Right lobe of liver (tissue), 6 donors: ENCODE results near the gene STK17B. TPM values are rescaled to one million over a fixed set of nuclear protein-coding genes. Genes with fewer than 3 reads are reported as not detected.

Experiments
- ATAC-seq, 4 donors: fragments of 200-7000 bp; cut with Tn5 transposase; one replicate each; pipeline ENCODE4 v1.9.1; 2020; ENCODE audit warnings: mild to moderate bottlenecking in 4 of 4, moderate library complexity in 4 of 4
- DNase-seq, 3 donors: peaks; one replicate each; pipeline ENCODE4 v3.0.0-alpha.2; 2020
- H3K27ac ChIP-seq, 3 donors: fragments of 200-600 bp; one replicate each; pipeline ENCODE4 v1.8.0; 2022
- H3K27me3 ChIP-seq, 2 donors: fragments of 200-600 bp; one replicate each; pipeline ENCODE4 v1.8.0; 2022
- H3K36me3 ChIP-seq, 4 donors: fragments of 200-600 bp; sonication (generic) in 1 of 4; one replicate each; pipeline versions ENCODE4 v1.5.1 to v1.8.0; 2017 to 2022; ENCODE audit warnings: control low read depth in 1 of 4
- H3K4me1 ChIP-seq, 4 donors: fragments of 200-600 bp; sonication (generic) in 1 of 4; one replicate each; pipeline versions ENCODE4 v1.5.1 to v1.8.0; 2017 to 2022; ENCODE audit warnings: control low read depth in 1 of 4
- H3K4me3 ChIP-seq, 3 donors: fragments of 200-600 bp; one replicate each; pipeline ENCODE4 v1.8.0; 2022
- H3K9me3 ChIP-seq, 4 donors: fragments of 200-600 bp; sonication (generic) in 1 of 4; one replicate each; pipeline versions ENCODE4 v1.5.1 to v1.8.0; 2017 to 2022; ENCODE audit warnings: control low read depth in 1 of 4
- CTCF ChIP-seq, 4 donors: fragments of 200-600 bp in 3 of 4; fragments of 450-650 bp in 1 of 4; IDR thresholded peaks; one replicate each; pipeline versions ENCODE4 v1.5.1 to v1.8.0; 2016 to 2022; ENCODE audit warnings: antibody characterized with exemption in 4 of 4, mild to moderate bottlenecking in 2 of 4
- POLR2A ChIP-seq: fragments of 450-650 bp; IDR thresholded peaks from one replicate; pipeline ENCODE4 v1.6.1; 2017; ENCODE audit warnings: antibody characterized with exemption, mild to moderate bottlenecking
- WGBS: methylation state at CpG from one replicate; pipeline ENCODE4 v1.1.6; 2018; ENCODE audit warnings: low coverage, low lambda C conversion rate; ENCODE audit not compliant: insufficient coverage; ENCODE audit errors: missing lambda C conversion rate; 5-methylcytosine and 5-hydroxymethylcytosine counted together
- intact Hi-C, 2 donors: fragments of 100-400 bp; cut with DNase I; formaldehyde crosslinking; loops; one replicate each; pipeline versions ENCODE4 v1.11.2 to v1.14.1; 2022
- total RNA-seq, 6 experiments: library from RNA; depleted of rRNA in 2 of 6; stranded (reverse); fragments of >200 nt in 2 of 6; fragmentation: NEBNext Ultra II Directional in 3 of 6; extraction: Animal tissue kit (Norgen Biotek cat#: 25700) in 3 of 6; gene quantifications; one replicate each; pipeline versions ENCODE4 v1.1.0 to v1.2.4, GENCODE V29; 2016 to 2023
- donor health status: DM: no; HTN: yes; CAD: no.
- donor health status: DM: no; HTN: no; CAD: no.
- donor health status: DM: no; HTN: no; CAD: no.
- donor health status: DM: no; HTN: yes; CAD: no.
- donor health status: DM: no; HTN: yes; CAD: no.

STK17B gene
- total RNA-seq, 6 experiments from 2014 or later, result 1.7 to 8.7 (median 5.1) TPM

- Histone ChIP-seq H3K27me3 (no peaks in the 10 kb centered on the region), H3K4me3 (no peak overlapping the region), H3K4me1 (no peaks in the 10 kb centered on the region), H3K9me3 (no peaks in the 10 kb centered on the region), H3K36me3 (no peaks in the 10 kb centered on the region), H3K27ac (no peak overlapping the region)
- intact Hi-C loops, result no loop called here
- ATAC-seq (no peak), DNase-seq (no peak)
- WGBS, result 69% methylated on average over 3 of the region's 3 CpGs
- no peak for TF ChIP-seq POLR2A
- TF ChIP-seq CTCF (IDR thresholded peaks at IDR 0.05), result no peak
Observed at GRCh38 chr2:196174404-196174803, 3.0 kb upstream of the STK17B start.

GRCh38 chr2:196173505-196173904 is 2.1 kb upstream of the STK17B start:
- Histone ChIP-seq H3K4me3 (no peak overlapping the region), H3K27me3 (no peaks in the 10 kb centered on the region), H3K9me3 (no peaks in the 10 kb centered on the region), H3K4me1 (no peaks in the 10 kb centered on the region), H3K27ac (no peak overlapping the region), H3K36me3 (no peaks in the 10 kb centered on the region)
- DNase-seq (no peak), ATAC-seq (no peak)
- WGBS, result 88% methylated on average over 5 of the region's 5 CpGs
- TF ChIP-seq CTCF (IDR thresholded peaks at IDR 0.05) (no peak), POLR2A (no peak)
- intact Hi-C loops, result no loop called here

GRCh38 chr2:196172951-196173350 is 1.6 kb upstream of the STK17B start:
- DNase-seq (no peak), ATAC-seq (no peak)
- no peaks in the 10 kb centered on the region for H3K27me3 ChIP-seq
- no peaks in the 10 kb centered on the region for H3K9me3 ChIP-seq
- H3K36me3 ChIP-seq, result no peaks in the 10 kb centered on the region
- intact Hi-C loops, result no loop called here
- H3K27ac ChIP-seq, result no peak overlapping the region
- no peak overlapping the region for H3K4me3 ChIP-seq
- H3K4me1 ChIP-seq, result no peaks in the 10 kb centered on the region
- TF ChIP-seq POLR2A (no peak), CTCF (IDR thresholded peaks at IDR 0.05) (no peak)
- WGBS, result 73% methylated on average over 1 of the region's 1 CpG

- ATAC-seq (no peak), DNase-seq (no peak)
- 11% methylated on average over 8 of the region's 11 CpGs for WGBS
- TF ChIP-seq POLR2A (no peak), CTCF (IDR thresholded peaks at IDR 0.05) (no peak)
- peak overlapping the region in 1 of 3 donors; percentile 3 for H3K27ac ChIP-seq
- no peaks in the 10 kb centered on the region for H3K4me1 ChIP-seq
- intact Hi-C loops, result no loop called here
- H3K27me3 ChIP-seq, result no peaks in the 10 kb centered on the region
- peak overlapping the region; percentile 16 to 86 (median 46) for H3K4me3 ChIP-seq
- H3K36me3 ChIP-seq, result no peaks in the 10 kb centered on the region
- no peaks in the 10 kb centered on the region for H3K9me3 ChIP-seq
Observed at GRCh38 chr2:196171946-196172345, 568 bp upstream of the STK17B start.
